Neural cell (in vitro differentiated cells): ENCODE results near the gene PHOX2A. TPM values are rescaled to one million over a fixed set of nuclear protein-coding genes. Genes with fewer than 3 reads are reported as not detected.

Experiments used
- H2AFZ ChIP-seq: fragments of 200-600, 300-800 bp; sonication (generic), shearing (Covaris generic); 2 replicates; pipeline ENCODE4 v1.6.0; 2014; ENCODE audit warnings: low read depth, mild to moderate bottlenecking, antibody characterized with exemption, low read length, moderate library complexity
- H3F3A ChIP-seq: fragments of 200-600 bp; shearing (Covaris generic); 2 replicates; pipeline ENCODE4 v1.6.1; 2016; ENCODE audit warnings: mild to moderate bottlenecking, moderate library complexity, mixed read lengths, antibody characterized with exemption, low read length; ENCODE audit not compliant: insufficient read depth, poor library complexity, severe bottlenecking
- H3K27ac ChIP-seq: fragments of 200-600, 300-800 bp; sonication (generic), shearing (Covaris generic); 2 replicates; pipeline ENCODE4 v1.5.1; 2014; ENCODE audit warnings: mild to moderate bottlenecking, low read length, moderate library complexity
- H3K27me3 ChIP-seq: fragments of 300-800, 200-600 bp; sonication (generic), shearing (Covaris generic); 2 replicates; pipeline ENCODE4 v1.6.0; 2014; ENCODE audit warnings: mild to moderate bottlenecking, low read depth, low read length, moderate library complexity; ENCODE audit not compliant: insufficient read depth
- H3K36me3 ChIP-seq: fragments of 300-800, 200-600 bp; sonication (generic), shearing (Covaris generic); 2 replicates; pipeline ENCODE4 v1.5.1; 2014; ENCODE audit warnings: mild to moderate bottlenecking, antibody characterized with exemption, low read length, moderate library complexity; ENCODE audit not compliant: insufficient read depth
- H3K4me2 ChIP-seq: fragments of 300-800, 200-600 bp; sonication (generic), shearing (Covaris generic); 2 replicates; pipeline ENCODE4 v1.6.0; 2014; ENCODE audit warnings: mild to moderate bottlenecking, low read length
- H3K4me3 ChIP-seq: fragments of 300-800, 200-600 bp; sonication (generic), shearing (Covaris generic); 2 replicates; pipeline ENCODE4 v1.5.1; 2014; ENCODE audit warnings: mild to moderate bottlenecking, low read length, moderate library complexity
- H3K79me2 ChIP-seq: fragments of 200-600 bp; shearing (Covaris generic); replicated peaks from 2 replicates; pipeline ENCODE4 v1.6.0; 2014; ENCODE audit warnings: mild to moderate bottlenecking, low read length, moderate library complexity; ENCODE audit not compliant: insufficient read depth
- H3K9ac ChIP-seq: fragments of 300-800, 200-600 bp; sonication (generic), shearing (Covaris generic); 2 replicates; pipeline ENCODE4 v1.6.1; 2016; ENCODE audit warnings: mild to moderate bottlenecking, low read length, mixed read lengths
- H3K9me2 ChIP-seq: fragments of 200-600 bp; shearing (Covaris generic); 2 replicates; pipeline ENCODE4 v1.6.1; 2016; ENCODE audit warnings: mild to moderate bottlenecking, low read length, mixed read lengths; ENCODE audit not compliant: insufficient read depth
- H3K9me3 ChIP-seq: fragments of 200-600, 300-800 bp; sonication (generic), shearing (Covaris generic); 2 replicates; pipeline ENCODE4 v1.6.1; 2016; ENCODE audit warnings: mild to moderate bottlenecking, mixed run types, low read length, moderate library complexity, mixed read lengths
- H4K20me1 ChIP-seq: fragments of 200-600 bp; shearing (Covaris generic); 2 replicates; pipeline ENCODE4 v1.6.1; 2016; ENCODE audit warnings: mild to moderate bottlenecking, mixed run types; ENCODE audit not compliant: insufficient read depth
- EP300 ChIP-seq: fragments of 450-650 bp; conservative IDR thresholded peaks from 2 replicates; pipeline ENCODE4 v1.6.1; 2014; ENCODE audit warnings: antibody characterized with exemption, mild to moderate bottlenecking, moderate library complexity; ENCODE audit not compliant: poor library complexity, severe bottlenecking
- EZH2 ChIP-seq: fragments of 200-600, 300-800 bp; shearing (Covaris generic), sonication (generic); IDR thresholded peaks from 2 replicates; pipeline ENCODE4 v1.6.1; 2014; ENCODE audit warnings: antibody characterized with exemption, low read length, borderline replicate concordance, mild to moderate bottlenecking; ENCODE audit not compliant: insufficient read depth, poor library complexity, severe bottlenecking
- MXI1 ChIP-seq: fragments of 450-650 bp; conservative IDR thresholded peaks from 2 replicates; pipeline ENCODE4 v1.6.1; 2014; ENCODE audit warnings: antibody characterized with exemption, mild to moderate bottlenecking; ENCODE audit not compliant: poor library complexity, severe bottlenecking
- POLR2AphosphoS5 ChIP-seq: IDR thresholded peaks from 2 replicates; pipeline ENCODE4 v1.6.1; 2012
- RAD21 ChIP-seq: fragments of 450-650 bp; conservative IDR thresholded peaks from 2 replicates; pipeline ENCODE4 v1.6.1; 2014; ENCODE audit warnings: antibody characterized with exemption, mild to moderate bottlenecking, moderate library complexity
- SMC3 ChIP-seq: fragments of 450-650 bp; conservative IDR thresholded peaks from 2 replicates; pipeline ENCODE4 v1.6.1; 2014; ENCODE audit warnings: antibody characterized with exemption, mild to moderate bottlenecking, moderate library complexity; ENCODE audit not compliant: poor library complexity
- TAF1 ChIP-seq: IDR thresholded peaks from 2 replicates; pipeline ENCODE4 v1.6.1; 2012; ENCODE audit warnings: low read depth
- polyA plus RNA-seq: library from polyadenylated mRNA; depleted of rRNA; stranded (reverse); fragments of >200 nt; gene quantifications from 2 replicates; pipeline ENCODE4 v1.2.3, GENCODE V29; 2014
- TF ChIP-seq, protein P1 (sequence below): fragments of 450-650 bp; IDR thresholded peaks from 2 replicates; pipeline ENCODE4 v1.5.1; 2014; ENCODE audit warnings: antibody characterized with exemption, mild to moderate bottlenecking, moderate library complexity; ENCODE audit not compliant: poor library complexity, severe bottlenecking
- TF ChIP-seq, protein P2 (sequence below): IDR thresholded peaks from 2 replicates; pipeline ENCODE4 v1.6.1; 2012; ENCODE audit warnings: borderline replicate concordance

The PHOX2A gene
- polyA plus RNA-seq, 1 donor from 2014 or later: not detected

DNA sequence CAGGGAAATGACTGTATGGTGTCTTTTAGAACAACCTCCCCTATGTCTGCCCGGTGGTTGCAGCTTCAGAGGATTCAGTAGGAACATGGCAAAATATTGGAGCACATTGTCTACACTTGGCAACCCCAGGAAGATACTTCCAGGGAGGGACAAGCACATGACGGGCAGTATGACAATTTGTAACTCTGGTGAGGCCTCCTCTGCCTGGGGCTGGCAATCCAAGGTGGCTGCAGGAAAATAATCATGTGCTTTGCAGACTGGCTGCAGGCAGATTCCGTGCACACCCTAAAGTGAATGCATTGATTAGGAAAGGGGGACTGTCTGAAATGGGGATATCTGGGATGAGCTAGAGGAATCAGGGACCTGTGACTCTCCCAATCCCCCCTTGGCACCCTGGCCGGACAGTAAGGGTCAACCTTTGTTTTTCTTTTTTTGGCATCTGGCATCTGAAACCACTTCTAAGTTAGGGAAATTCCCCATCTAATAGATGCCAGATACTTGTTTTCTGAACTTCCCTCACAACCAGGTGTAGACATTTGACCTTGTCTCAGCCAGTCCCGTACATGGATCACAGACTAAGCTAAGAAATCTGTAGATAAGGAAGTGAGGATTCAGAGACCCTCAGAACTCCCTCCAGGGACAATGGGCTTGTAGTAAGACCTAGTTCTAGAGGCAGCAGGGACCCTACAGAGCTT is 10.5 kb upstream of the PHOX2A start (continued):
- no peak for TF ChIP-seq SMC3
- TF ChIP-seq POLR2AphosphoS5: no peak
- no peak for TF ChIP-seq EP300
- no peak for TF ChIP-seq RAD21

DNA sequence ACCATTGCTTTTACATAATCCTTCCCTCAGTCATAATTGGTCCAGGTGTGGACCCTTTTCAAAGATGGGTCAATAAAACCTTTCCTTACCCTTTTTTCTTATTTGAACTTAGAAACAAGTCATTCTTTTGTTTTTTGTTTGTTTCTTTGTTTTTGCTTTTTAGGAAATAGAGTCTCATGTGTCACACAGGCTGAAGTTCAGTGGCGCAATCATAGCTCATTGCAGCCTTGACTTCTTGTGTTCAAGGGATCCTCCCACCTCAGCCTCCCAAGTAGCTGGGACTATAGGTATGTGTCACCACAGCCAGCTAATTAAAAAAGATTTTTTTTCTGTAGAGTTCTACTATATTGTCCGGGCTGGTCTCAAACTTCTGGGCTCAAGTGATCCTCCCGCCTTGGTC is 9.4 kb upstream of the PHOX2A start:
- H3F3A ChIP-seq: no peaks in the 10 kb centered on the region
- H3K9me3 ChIP-seq: no peaks in the 10 kb centered on the region
- H3K4me2 ChIP-seq: no peak overlapping the region
- no peak overlapping the region for H3K9ac ChIP-seq
- no peaks in the 10 kb centered on the region for H3K36me3 ChIP-seq
- H3K79me2 ChIP-seq: no peaks in the 10 kb centered on the region
- TF ChIP-seq POLR2AphosphoS5: no peak
- TF ChIP-seq MXI1: no peak
- no peak for TF ChIP-seq SMC3
- no peak for TF ChIP-seq RAD21
- TF ChIP-seq, protein P1, sequence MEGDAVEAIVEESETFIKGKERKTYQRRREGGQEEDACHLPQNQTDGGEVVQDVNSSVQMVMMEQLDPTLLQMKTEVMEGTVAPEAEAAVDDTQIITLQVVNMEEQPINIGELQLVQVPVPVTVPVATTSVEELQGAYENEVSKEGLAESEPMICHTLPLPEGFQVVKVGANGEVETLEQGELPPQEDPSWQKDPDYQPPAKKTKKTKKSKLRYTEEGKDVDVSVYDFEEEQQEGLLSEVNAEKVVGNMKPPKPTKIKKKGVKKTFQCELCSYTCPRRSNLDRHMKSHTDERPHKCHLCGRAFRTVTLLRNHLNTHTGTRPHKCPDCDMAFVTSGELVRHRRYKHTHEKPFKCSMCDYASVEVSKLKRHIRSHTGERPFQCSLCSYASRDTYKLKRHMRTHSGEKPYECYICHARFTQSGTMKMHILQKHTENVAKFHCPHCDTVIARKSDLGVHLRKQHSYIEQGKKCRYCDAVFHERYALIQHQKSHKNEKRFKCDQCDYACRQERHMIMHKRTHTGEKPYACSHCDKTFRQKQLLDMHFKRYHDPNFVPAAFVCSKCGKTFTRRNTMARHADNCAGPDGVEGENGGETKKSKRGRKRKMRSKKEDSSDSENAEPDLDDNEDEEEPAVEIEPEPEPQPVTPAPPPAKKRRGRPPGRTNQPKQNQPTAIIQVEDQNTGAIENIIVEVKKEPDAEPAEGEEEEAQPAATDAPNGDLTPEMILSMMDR: no peak
- no peak for TF ChIP-seq TAF1
- no peak for TF ChIP-seq EZH2
- TF ChIP-seq, protein P2, sequence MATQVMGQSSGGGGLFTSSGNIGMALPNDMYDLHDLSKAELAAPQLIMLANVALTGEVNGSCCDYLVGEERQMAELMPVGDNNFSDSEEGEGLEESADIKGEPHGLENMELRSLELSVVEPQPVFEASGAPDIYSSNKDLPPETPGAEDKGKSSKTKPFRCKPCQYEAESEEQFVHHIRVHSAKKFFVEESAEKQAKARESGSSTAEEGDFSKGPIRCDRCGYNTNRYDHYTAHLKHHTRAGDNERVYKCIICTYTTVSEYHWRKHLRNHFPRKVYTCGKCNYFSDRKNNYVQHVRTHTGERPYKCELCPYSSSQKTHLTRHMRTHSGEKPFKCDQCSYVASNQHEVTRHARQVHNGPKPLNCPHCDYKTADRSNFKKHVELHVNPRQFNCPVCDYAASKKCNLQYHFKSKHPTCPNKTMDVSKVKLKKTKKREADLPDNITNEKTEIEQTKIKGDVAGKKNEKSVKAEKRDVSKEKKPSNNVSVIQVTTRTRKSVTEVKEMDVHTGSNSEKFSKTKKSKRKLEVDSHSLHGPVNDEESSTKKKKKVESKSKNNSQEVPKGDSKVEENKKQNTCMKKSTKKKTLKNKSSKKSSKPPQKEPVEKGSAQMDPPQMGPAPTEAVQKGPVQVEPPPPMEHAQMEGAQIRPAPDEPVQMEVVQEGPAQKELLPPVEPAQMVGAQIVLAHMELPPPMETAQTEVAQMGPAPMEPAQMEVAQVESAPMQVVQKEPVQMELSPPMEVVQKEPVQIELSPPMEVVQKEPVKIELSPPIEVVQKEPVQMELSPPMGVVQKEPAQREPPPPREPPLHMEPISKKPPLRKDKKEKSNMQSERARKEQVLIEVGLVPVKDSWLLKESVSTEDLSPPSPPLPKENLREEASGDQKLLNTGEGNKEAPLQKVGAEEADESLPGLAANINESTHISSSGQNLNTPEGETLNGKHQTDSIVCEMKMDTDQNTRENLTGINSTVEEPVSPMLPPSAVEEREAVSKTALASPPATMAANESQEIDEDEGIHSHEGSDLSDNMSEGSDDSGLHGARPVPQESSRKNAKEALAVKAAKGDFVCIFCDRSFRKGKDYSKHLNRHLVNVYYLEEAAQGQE: no peak
- no peak for TF ChIP-seq EP300
- H2AFZ ChIP-seq: no peak overlapping the region
- H3K27me3 ChIP-seq: no peaks in the 10 kb centered on the region
- H3K9me2 ChIP-seq: no peaks in the 10 kb centered on the region
- no peak overlapping the region for H3K4me3 ChIP-seq
- H4K20me1 ChIP-seq: no peaks in the 10 kb centered on the region
- no peak overlapping the region for H3K27ac ChIP-seq

DNA sequence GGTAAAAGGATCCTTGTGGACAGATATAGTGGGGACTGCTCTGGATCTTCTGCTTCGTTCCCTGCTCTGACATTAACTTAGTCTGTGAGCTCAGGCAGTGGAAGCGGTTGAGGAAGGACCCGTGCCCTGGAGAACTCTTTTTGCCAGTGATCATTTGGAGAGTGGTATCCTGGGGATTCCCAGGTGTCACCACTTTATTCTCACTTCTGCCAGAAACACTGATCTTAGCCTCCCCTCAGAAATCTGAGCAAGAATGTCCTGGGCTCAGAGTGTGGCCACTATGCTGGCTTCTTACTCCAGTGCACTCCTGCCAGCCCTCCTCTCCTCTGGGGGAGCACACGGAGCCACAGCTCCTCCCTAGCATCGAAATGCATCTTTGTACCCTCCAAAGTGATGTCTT is 7.6 kb upstream of the PHOX2A start:
- H3K9me3 ChIP-seq: no peaks in the 10 kb centered on the region
- H2AFZ ChIP-seq: no peak overlapping the region
- no peaks in the 10 kb centered on the region for H3K9me2 ChIP-seq
- no peak for TF ChIP-seq TAF1
- no peak for TF ChIP-seq SMC3
- no peak for TF ChIP-seq EZH2
- TF ChIP-seq POLR2AphosphoS5: no peak
- TF ChIP-seq, protein P1: no peak
- no peak overlapping the region for H3K9ac ChIP-seq
- no peak overlapping the region for H3K4me2 ChIP-seq
- no peak overlapping the region for H3K27ac ChIP-seq
- peaks cover 13% of the 10 kb centered on the region for H3K27me3 ChIP-seq
- no peaks in the 10 kb centered on the region for H4K20me1 ChIP-seq
- H3F3A ChIP-seq: no peaks in the 10 kb centered on the region
- no peak overlapping the region for H3K4me3 ChIP-seq
- H3K36me3 ChIP-seq: no peaks in the 10 kb centered on the region
- no peaks in the 10 kb centered on the region for H3K79me2 ChIP-seq
